Prostate gland (tissue), 2 donors: ENCODE data around the gene SYT7. TPM values are rescaled to one million over a fixed set of nuclear protein-coding genes. Genes with fewer than 3 reads are reported as not detected.
"Not testable (repeated sequence)": the region's sequence is repeated elsewhere in the genome, so short reads cannot be mapped to it uniquely, and the experiment has no call there.

Experiments used
- DNase-seq: peaks from one replicate; pipeline ENCODE4 v3.0.0-alpha.2; 2019; ENCODE audit warnings: low spot score
- H3K27ac ChIP-seq, 2 donors: fragments of 200-600 bp; sonication (generic); 2 replicates each; pipeline ENCODE4 v1.5.1; 2017 to 2019
- H3K27me3 ChIP-seq: fragments of 200-600 bp; sonication (generic); replicated peaks from 2 replicates; pipeline ENCODE4 v1.5.1; 2019; ENCODE audit not compliant: insufficient read depth
- H3K36me3 ChIP-seq, 2 donors: fragments of 200-600 bp; sonication (generic); 1 replicate in 1 of 2; 2 replicates in 1 of 2; pipeline versions ENCODE4 v1.5.1 to v1.8.1; 2017 to 2019
- H3K4me1 ChIP-seq: fragments of 200-600 bp; sonication (generic); replicated peaks from 2 replicates; pipeline ENCODE4 v1.5.1; 2019
- H3K4me3 ChIP-seq, 2 donors: fragments of 200-600 bp; sonication (generic); 2 replicates each; pipeline ENCODE4 v1.5.1; 2017 to 2019
- H3K9me3 ChIP-seq: fragments of 200-600 bp; sonication (generic); 2 replicates; pipeline ENCODE4 v1.5.1; 2017
- POLR2A ChIP-seq: fragments of 450-650 bp; IDR thresholded peaks from one replicate; pipeline ENCODE4 v1.6.1; 2016; ENCODE audit warnings: antibody characterized with exemption, mild to moderate bottlenecking
- POLR2AphosphoS5 ChIP-seq: sonication (generic); formaldehyde crosslinking; IDR thresholded peaks from one replicate; pipeline ENCODE4 v1.6.1; 2017; ENCODE audit warnings: antibody characterized with exemption
- WGBS: methylation state at CpG from one replicate; pipeline ENCODE4 v1.1.5; 2018; 5-methylcytosine and 5-hydroxymethylcytosine counted together
- intact Hi-C: fragments of 100-400 bp; cut with DNase I; formaldehyde crosslinking; loops from one replicate; pipeline ENCODE4 v1.14.2; 2022
- microRNA counts, 2 donors: library from miRNA; unstranded; fragments of <30 nt; microRNA quantifications; one replicate each; lab custom pipeline; 2016 to 2017
- microRNA-seq: library from miRNA; unstranded; fragments of <30 nt; microRNA quantifications from one replicate; pipeline ENCODE4, GENCODE V29; 2016
- small RNA-seq, 2 donors: library from RNA; depleted of rRNA; stranded (forward); fragments of <200 nt; gene quantifications; one replicate each; pipeline ENCODE3, GENCODE V24; 2016
- total RNA-seq, 2 donors: library from RNA; depleted of rRNA; stranded (reverse); fragments of >200 nt; gene quantifications; one replicate each; pipeline ENCODE4 v1.1.0, GENCODE V29; 2016
- TF ChIP-seq, protein P1 (sequence below), 4 experiments: fragments of 200-600 bp in 2 of 4; fragments of 450-650 bp in 2 of 4; sonication (generic) in 2 of 4; IDR thresholded peaks; 1 replicate in 3 of 4; 2 replicates in 1 of 4; pipeline ENCODE4 v1.5.1; 2016 to 2019; ENCODE audit warnings: antibody characterized with exemption in 4 of 4, mild to moderate bottlenecking in 2 of 4, moderate library complexity in 2 of 4

Gene SYT7
- total RNA-seq, 2 donors from 2014 or later, result 114 to 199 TPM

- no peaks in the 10 kb centered on the region for H3K9me3 ChIP-seq
- H3K4me3 ChIP-seq, result no peak overlapping the region
- H3K36me3 ChIP-seq, result no peaks in the 10 kb centered on the region
- peaks cover 2% of the 10 kb centered on the region for H3K4me1 ChIP-seq
- H3K27ac ChIP-seq, result peak overlapping the region in 1 of 2 donors; percentile 37
- intact Hi-C loops, result loop anchor here (10.0 kb wide), 2 partner anchors 162 to 262 kb away; no protein-coding TSS in a partner anchor
- peak; percentile 45 for TF ChIP-seq POLR2AphosphoS5
- TF ChIP-seq, protein P1, sequence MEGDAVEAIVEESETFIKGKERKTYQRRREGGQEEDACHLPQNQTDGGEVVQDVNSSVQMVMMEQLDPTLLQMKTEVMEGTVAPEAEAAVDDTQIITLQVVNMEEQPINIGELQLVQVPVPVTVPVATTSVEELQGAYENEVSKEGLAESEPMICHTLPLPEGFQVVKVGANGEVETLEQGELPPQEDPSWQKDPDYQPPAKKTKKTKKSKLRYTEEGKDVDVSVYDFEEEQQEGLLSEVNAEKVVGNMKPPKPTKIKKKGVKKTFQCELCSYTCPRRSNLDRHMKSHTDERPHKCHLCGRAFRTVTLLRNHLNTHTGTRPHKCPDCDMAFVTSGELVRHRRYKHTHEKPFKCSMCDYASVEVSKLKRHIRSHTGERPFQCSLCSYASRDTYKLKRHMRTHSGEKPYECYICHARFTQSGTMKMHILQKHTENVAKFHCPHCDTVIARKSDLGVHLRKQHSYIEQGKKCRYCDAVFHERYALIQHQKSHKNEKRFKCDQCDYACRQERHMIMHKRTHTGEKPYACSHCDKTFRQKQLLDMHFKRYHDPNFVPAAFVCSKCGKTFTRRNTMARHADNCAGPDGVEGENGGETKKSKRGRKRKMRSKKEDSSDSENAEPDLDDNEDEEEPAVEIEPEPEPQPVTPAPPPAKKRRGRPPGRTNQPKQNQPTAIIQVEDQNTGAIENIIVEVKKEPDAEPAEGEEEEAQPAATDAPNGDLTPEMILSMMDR (IDR thresholded peaks at IDR 0.05), result no peak
- no peaks in the 10 kb centered on the region for H3K27me3 ChIP-seq
- peak; percentile 30 for DNase-seq
- 53% methylated on average over 5 of the region's 5 CpGs for WGBS
Measured at GRCh38 chr11:61472868-61473267, 108.0 kb downstream of the SYT7 start.

- peaks cover 2% of the 10 kb centered on the region for H3K4me1 ChIP-seq
- intact Hi-C loops, result loop anchor here (10.0 kb wide), 2 partner anchors 163 to 263 kb away; no protein-coding TSS in a partner anchor
- peak overlapping the region in 1 of 2 donors; percentile 37 for H3K27ac ChIP-seq
- no peak for TF ChIP-seq POLR2A
- TF ChIP-seq, protein P1 (IDR thresholded peaks at IDR 0.05), result no peak
- no peak for TF ChIP-seq POLR2AphosphoS5
- H3K9me3 ChIP-seq, result no peaks in the 10 kb centered on the region
- no peak overlapping the region for H3K4me3 ChIP-seq
- no peaks in the 10 kb centered on the region for H3K27me3 ChIP-seq
- whole genome bisulfite sequencing, result 58% methylated on average over 5 of the region's 5 CpGs
- DNase-seq, result no peak
- no peaks in the 10 kb centered on the region for H3K36me3 ChIP-seq
Measured at GRCh38 chr11:61472282-61472681, 108.6 kb downstream of the SYT7 start.

- H3K36me3 ChIP-seq, result no peaks in the 10 kb centered on the region
- intact Hi-C loops, result no loop called here
- 70% methylated on average over 7 of the region's 7 CpGs for WGBS
Measured at GRCh38 chr11:61468002-61468401, 112.9 kb downstream of the SYT7 start.

GRCh38 chr11:61467602-61468001, 113.3 kb downstream of the SYT7 start:
- H3K9me3 ChIP-seq, H3K4me3 ChIP-seq, H3K4me1 ChIP-seq, H3K27ac ChIP-seq, H3K36me3 ChIP-seq, H3K27me3 ChIP-seq, DNase-seq, intact Hi-C loops: not testable (repeated sequence)
- WGBS, result 85% methylated on average over 6 of the region's 6 CpGs

More at GRCh38 chr11:61468002-61468401, 112.9 kb downstream of the SYT7 start:
- Histone ChIP-seq H3K4me3 (no peak overlapping the region), H3K4me1 (peaks cover 2% of the 10 kb centered on the region), H3K27me3 (no peaks in the 10 kb centered on the region), H3K27ac (no peak overlapping the region), H3K9me3 (no peaks in the 10 kb centered on the region)
- TF ChIP-seq, protein P1 (IDR thresholded peaks at IDR 0.05), result no peak
- TF ChIP-seq POLR2AphosphoS5 (no peak), POLR2A (no peak)
- no peak for DNase-seq

MicroRNA genes within 50 kb of the gene (microRNA counts, 767-probe panel; counts per million panel counts)
- microRNA hsa-miR-4488 (lab: Ali Mortazavi, UCI), result 431 to 1,531 counts per million in 2 donors

Small RNA genes lying within 50 kb of the gene (microRNA-seq; reads per million reads assigned to microRNA genes)
- not detected for gene MIR4488

Small RNA genes lying within 50 kb of the gene (small RNA-seq; reads per million reads assigned to genes)
- 0 reads per million in 2 donors for gene MIR4488

Other genes starting within 250 kb of the SYT7 start
- 100 to 1,000 TPM; 179 to 253 TPM for gene DDB1, start 248.0 kb downstream of the SYT7 start, total RNA-seq
- 10 to 100 TPM; 52.8 to 79.3 TPM for gene TKFC, start 247.8 kb downstream of the SYT7 start, total RNA-seq
- gene CYB561A3, start 219.2 kb downstream of the SYT7 start, total RNA-seq, result 10 to 100 TPM; 51.6 to 79.1 TPM
- 10 to 100 TPM; 17.9 to 35.4 TPM for gene TMEM138, start 218.7 kb downstream of the SYT7 start, total RNA-seq
- 10 to 100 TPM; 13.3 to 24.1 TPM for gene TMEM216, start 188.5 kb downstream of the SYT7 start, total RNA-seq
- 10 to 100 TPM; 44.7 to 66.8 TPM for gene CPSF7, start 151.1 kb downstream of the SYT7 start, total RNA-seq
- 10 to 100 TPM; 24.6 to 59.4 TPM for gene SDHAF2, start 151.0 kb downstream of the SYT7 start, total RNA-seq
- 1 to 10 TPM in 1 of 2 donors, under 1 TPM in 1; 0.09 to 1.2 TPM for gene LRRC10B, start 72.3 kb downstream of the SYT7 start, total RNA-seq
- gene DAGLA, start 99.3 kb upstream of the SYT7 start, total RNA-seq, result 10 to 100 TPM; 10.8 to 12.2 TPM
- gene MYRF, start 171.6 kb upstream of the SYT7 start, total RNA-seq, result 1 to 10 TPM in 1 of 2 donors, under 1 TPM in 1; 0.77 to 3.4 TPM
- gene TMEM258, start 211.5 kb upstream of the SYT7 start, total RNA-seq, result 10 to 100 TPM; 34.8 to 82.9 TPM
- 10 to 100 TPM; 12.8 to 18.4 TPM for gene FEN1, start 211.8 kb upstream of the SYT7 start, total RNA-seq
- gene FADS1, start 235.9 kb upstream of the SYT7 start, total RNA-seq, result 10 to 100 TPM; 15.0 to 38.7 TPM
- gene FADS2, start 247.2 kb upstream of the SYT7 start, total RNA-seq, result 100 to 1,000 TPM in 1 of 2 donors, 10 to 100 TPM in 1; 67.5 to 213 TPM